H54 (cell line): ENCODE measurements around the gene RNF39.
"Not testable (repeated sequence)": the region's sequence is repeated elsewhere in the genome, so short reads cannot be mapped to it uniquely, and the experiment has no call there.

Experiments used
- DNase-seq: peaks from one replicate; pipeline ENCODE4 v3.0.0; 2011; ENCODE audit warnings: low spot score, mixed read lengths; ENCODE audit not compliant: insufficient read length
- FAIRE-seq: peaks from 3 replicates; lab custom pipeline; 2011; peaks lifted over from hg19 to GRCh38; lab: Jason Lieb, UNC
- POLR2A ChIP-seq: IDR thresholded peaks from 2 replicates; pipeline ENCODE4 v1.6.1; 2011; ENCODE audit warnings: low read depth, mild to moderate bottlenecking, low read length

Gene RNF39

GRCh38 chr6:30031381-30031780, 44.2 kb downstream of the RNF39 start:
- no peak for FAIRE-seq
- TF ChIP-seq POLR2A = no peak
- no peak for DNase-seq

- no peak for DNase-seq
- FAIRE-seq = no peak
- TF ChIP-seq POLR2A = no peak
Measured at GRCh38 chr6:30029588-30029987, 46.0 kb downstream of the RNF39 start.

GRCh38 chr6:30025186-30025585, 50.4 kb downstream of the RNF39 start:
- FAIRE-seq = no peak
- TF ChIP-seq POLR2A = no peak

GRCh38 chr6:30022712-30023111, 52.9 kb downstream of the RNF39 start:
- not testable (repeated sequence) for FAIRE-seq, DNase-seq

More at GRCh38 chr6:30025186-30025585, 50.4 kb downstream of the RNF39 start:
- no peak for DNase-seq

GRCh38 chr6:30022189-30022588, 53.4 kb downstream of the RNF39 start:
- no peak for TF ChIP-seq POLR2A
- no peak for DNase-seq
- FAIRE-seq = no peak

GRCh38 chr6:30020626-30021025, 54.9 kb downstream of the RNF39 start:
- FAIRE-seq (no peak), DNase-seq (no peak)
- TF ChIP-seq POLR2A = no peak
